A549 (cell line): ENCODE results near the gene NAA38. TPM values are rescaled to one million over a fixed set of nuclear protein-coding genes. Genes with fewer than 3 reads are reported as not detected.
A peak's percentile ranks its signal among the peaks of the same experiment; 100 is the strongest.

Source experiments
- ATAC-seq, 2 experiments: fragments of 200-7000 bp in 1 of 2; fragments of >200 bp in 1 of 2; cut with Nextera tagmentation in 1 of 2; cut with Tn5 transposase in 1 of 2; 3 replicates each; pipeline versions ENCODE4 v1.8.0 to v1.9.1; 2018 to 2020; ENCODE audit warnings: mild to moderate bottlenecking in 1 of 2, moderate library complexity in 1 of 2
- CTCF ChIA-PET: fragments of 300-600 bp; sonication (Branson Sonifier 250); formaldehyde crosslinking; extraction: SDS; loops from one replicate; lab custom pipeline; 2021; ENCODE audit warnings: antibody characterized with exemption, inconsistent platforms; lab: Yijun Ruan, JAX
- POLR2A ChIA-PET: fragments of 350-600 bp; formaldehyde crosslinking; extraction: SDS; loops from one replicate; lab custom pipeline; 2021; ENCODE audit warnings: antibody characterized with exemption, inconsistent platforms; lab: Yijun Ruan, JAX
- DNase-seq, 2 experiments: peaks; one replicate each; pipeline versions ENCODE4 v3.0.0 to v3.0.0-alpha.2; 2011 to 2016; ENCODE audit warnings: low read depth in 1 of 2, low spot score in 1 of 2
- FAIRE-seq: peaks from 2 replicates; lab custom pipeline; 2011; peaks lifted over from hg19 to GRCh38; lab: Jason Lieb, UNC
- H3K27ac ChIP-seq, 2 experiments: fragments of >200 bp; sonication (Bioruptor Twin); formaldehyde crosslinking; 3 replicates each; pipeline ENCODE4 v1.5.1; 2016 to 2017
- H3K4me1 ChIP-seq: fragments of >200 bp; sonication (Bioruptor Twin); formaldehyde crosslinking; 3 replicates; pipeline ENCODE4 v1.6.1; 2016
- H3K4me2 ChIP-seq: fragments of >200 bp; sonication (Bioruptor Twin); formaldehyde crosslinking; 3 replicates; pipeline ENCODE4 v1.6.1; 2016
- H3K4me3 ChIP-seq: fragments of >200 bp; sonication (Bioruptor Twin); formaldehyde crosslinking; 3 replicates; pipeline ENCODE4 v1.5.1; 2016
- H3K9me3 ChIP-seq: fragments of >200 bp; sonication (Bioruptor Twin); formaldehyde crosslinking; 3 replicates; pipeline ENCODE4 v1.6.1; 2016
- BHLHE40 ChIP-seq: IDR thresholded peaks from 2 replicates; pipeline ENCODE4 v1.6.1; 2012; ENCODE audit warnings: low read depth, low read length, inconsistent platforms
- CHD2 ChIP-seq: fragments of 150-350 bp; IDR thresholded peaks from 2 replicates; pipeline ENCODE4 v1.6.1; 2014; ENCODE audit warnings: low read length; ENCODE audit not compliant: partially characterized antibody
- CHD4 ChIP-seq: fragments of 200-600 bp; sonication (generic); IDR thresholded peaks from 2 replicates; pipeline ENCODE4 v1.6.1; 2016; ENCODE audit warnings: antibody characterized with exemption, mild to moderate bottlenecking, borderline replicate concordance
- EHMT2 ChIP-seq: fragments of 200-600 bp; sonication (generic); IDR thresholded peaks from 2 replicates; pipeline ENCODE4 v1.6.1; 2016; ENCODE audit warnings: antibody characterized with exemption, low read depth, mild to moderate bottlenecking, moderate library complexity
- ESRRA ChIP-seq: fragments of 150-350 bp; IDR thresholded peaks from 2 replicates; pipeline ENCODE4 v1.6.1; 2014; ENCODE audit warnings: mild to moderate bottlenecking, low read length, borderline replicate concordance
- FOSL2 ChIP-seq, 2 experiments: fragments of 450-650 bp in 1 of 2; fragments of >200 bp in 1 of 2; sonication (Bioruptor Twin) in 1 of 2; formaldehyde crosslinking; IDR thresholded peaks; 2 replicates each; pipeline versions ENCODE4 v1.5.0 to v1.6.1; 2016 to 2020; ENCODE audit warnings: mild to moderate bottlenecking in 1 of 2, moderate library complexity in 1 of 2
- FOXS1 ChIP-seq: fragments of 250-450 bp; sonication (Bioruptor Pico); IDR thresholded peaks from 2 replicates; pipeline ENCODE4 v1.5.0; 2020; ENCODE audit warnings: mild to moderate bottlenecking, moderate library complexity
- HOXA7 ChIP-seq: fragments of 250-450 bp; sonication (Bioruptor Pico); IDR thresholded peaks from 2 replicates; pipeline ENCODE4 v1.5.0; 2020; ENCODE audit warnings: mild to moderate bottlenecking, moderate library complexity
- HOXB5 ChIP-seq: fragments of 250-450 bp; sonication (Bioruptor Pico); IDR thresholded peaks from 2 replicates; pipeline ENCODE4 v1.5.0; 2020; ENCODE audit warnings: mild to moderate bottlenecking, moderate library complexity
- JUN ChIP-seq, 2 experiments: fragments of >200 bp; sonication (Bioruptor Twin); formaldehyde crosslinking; IDR thresholded peaks; 2 replicates in 1 of 2; 3 replicates in 1 of 2; pipeline ENCODE4 v1.6.1; 2016 to 2017
- KDM5A ChIP-seq: fragments of 200-600 bp; sonication (generic); IDR thresholded peaks from 2 replicates; pipeline ENCODE4 v1.6.1; 2016; ENCODE audit warnings: antibody characterized with exemption, mild to moderate bottlenecking
- MYC ChIP-seq: IDR thresholded peaks from 2 replicates; pipeline ENCODE4 v1.6.1; 2012; ENCODE audit warnings: mild to moderate bottlenecking, inconsistent platforms, low read length, improper control_type of control experiment, borderline replicate concordance
- NFE2L2 ChIP-seq: fragments of 150-350 bp; conservative IDR thresholded peaks from 2 replicates; pipeline ENCODE4 v1.6.1; 2014; ENCODE audit warnings: low read length
- RAD21 ChIP-seq, 2 experiments: fragments of >200 bp in 1 of 2; sonication (Bioruptor Twin) in 1 of 2; formaldehyde crosslinking in 1 of 2; IDR thresholded peaks in 1 of 2; conservative IDR thresholded peaks in 1 of 2; 2 replicates in 1 of 2; 3 replicates in 1 of 2; pipeline ENCODE4 v1.6.1; 2012 to 2018; ENCODE audit warnings: inconsistent platforms in 1 of 2
- RARB ChIP-seq: fragments of 250-450 bp; sonication (Bioruptor Pico); IDR thresholded peaks from 2 replicates; pipeline ENCODE4 v1.8.0; 2021; ENCODE audit warnings: mild to moderate bottlenecking, moderate library complexity
- RFX5 ChIP-seq: fragments of 450-650 bp; IDR thresholded peaks from 2 replicates; pipeline ENCODE4 v1.7.1; 2014; ENCODE audit warnings: antibody characterized with exemption, mild to moderate bottlenecking, moderate library complexity
- RNF2 ChIP-seq: fragments of 200-600 bp; sonication (generic); IDR thresholded peaks from 2 replicates; pipeline ENCODE4 v1.6.1; 2016; ENCODE audit warnings: low read depth, mild to moderate bottlenecking, antibody characterized with exemption, moderate library complexity, borderline replicate concordance
- SMC3 ChIP-seq: fragments of >200 bp; sonication (Bioruptor Twin); formaldehyde crosslinking; IDR thresholded peaks from 3 replicates; pipeline ENCODE4 v1.6.1; 2018; ENCODE audit warnings: inconsistent platforms
- SREBF2 ChIP-seq: fragments of 450-650 bp; IDR thresholded peaks from 2 replicates; pipeline ENCODE4 v1.6.1; 2014; ENCODE audit warnings: mild to moderate bottlenecking, moderate library complexity
- TFCP2L1 ChIP-seq: fragments of 250-450 bp; sonication (Bioruptor Pico); IDR thresholded peaks from 2 replicates; pipeline ENCODE4 v1.5.0; 2021; ENCODE audit warnings: mild to moderate bottlenecking
- ZC3H11A ChIP-seq: fragments of 450-650 bp; IDR thresholded peaks from 2 replicates; pipeline ENCODE4 v1.6.1; 2014; ENCODE audit warnings: antibody characterized with exemption, mild to moderate bottlenecking
- ZNF302 ChIP-seq: fragments of 250-450 bp; sonication (Bioruptor Pico); IDR thresholded peaks from 2 replicates; pipeline ENCODE4 v1.9.0; 2021; ENCODE audit warnings: inconsistent platforms, mild to moderate bottlenecking, moderate library complexity
- ZSCAN20 ChIP-seq: fragments of 250-450 bp; sonication (Bioruptor Pico); IDR thresholded peaks from 2 replicates; pipeline ENCODE4 v1.8.0; 2022; ENCODE audit warnings: mild to moderate bottlenecking, moderate library complexity
- WGBS: methylation state at CpG from one replicate; pipeline ENCODE4 v1.1.6; 2017; ENCODE audit errors: missing lambda C conversion rate; 5-methylcytosine and 5-hydroxymethylcytosine counted together
- polyA plus RNA-seq, 4 experiments: library from polyadenylated mRNA; depleted of rRNA in 3 of 4; stranded (reverse); fragments of >200 nt; fragmentation: RNase III in 1 of 4; extraction: RNeasy Plus Mini Kit Qiagen cat#74134 plus additional on column Dnase treatment in 1 of 4; gene quantifications; 2 replicates in 3 of 4; 3 replicates in 1 of 4; pipeline ENCODE4 v1.2.3, GENCODE V29; 2011 to 2017
- TF ChIP-seq, protein P1 (sequence below): IDR thresholded peaks from 2 replicates; pipeline ENCODE4 v1.6.1; 2012
- TF ChIP-seq, protein P2 (sequence below): IDR thresholded peaks from 2 replicates; pipeline ENCODE4 v1.6.1; 2012; ENCODE audit warnings: low read depth, borderline replicate concordance
- TF ChIP-seq, protein P3 (sequence below): fragments of 150-350 bp; IDR thresholded peaks from 2 replicates; pipeline ENCODE4 v1.6.1; 2014; ENCODE audit warnings: low read depth, mild to moderate bottlenecking, low read length
- TF ChIP-seq, protein P4 (sequence below): fragments of 450-650 bp; IDR thresholded peaks from 2 replicates; pipeline ENCODE4 v1.6.1; 2014; ENCODE audit warnings: antibody characterized with exemption
- TF ChIP-seq, protein P5 (sequence below): fragments of 250-450 bp; sonication (Bioruptor Pico); IDR thresholded peaks from 2 replicates; pipeline ENCODE4 v1.5.0; 2020; ENCODE audit warnings: low read depth, mild to moderate bottlenecking, moderate library complexity

Gene NAA38
- polyA plus RNA-seq, 2 of the 4 experiments (the other 2 are of a cell fraction): 102 to 287 TPM

DNA sequence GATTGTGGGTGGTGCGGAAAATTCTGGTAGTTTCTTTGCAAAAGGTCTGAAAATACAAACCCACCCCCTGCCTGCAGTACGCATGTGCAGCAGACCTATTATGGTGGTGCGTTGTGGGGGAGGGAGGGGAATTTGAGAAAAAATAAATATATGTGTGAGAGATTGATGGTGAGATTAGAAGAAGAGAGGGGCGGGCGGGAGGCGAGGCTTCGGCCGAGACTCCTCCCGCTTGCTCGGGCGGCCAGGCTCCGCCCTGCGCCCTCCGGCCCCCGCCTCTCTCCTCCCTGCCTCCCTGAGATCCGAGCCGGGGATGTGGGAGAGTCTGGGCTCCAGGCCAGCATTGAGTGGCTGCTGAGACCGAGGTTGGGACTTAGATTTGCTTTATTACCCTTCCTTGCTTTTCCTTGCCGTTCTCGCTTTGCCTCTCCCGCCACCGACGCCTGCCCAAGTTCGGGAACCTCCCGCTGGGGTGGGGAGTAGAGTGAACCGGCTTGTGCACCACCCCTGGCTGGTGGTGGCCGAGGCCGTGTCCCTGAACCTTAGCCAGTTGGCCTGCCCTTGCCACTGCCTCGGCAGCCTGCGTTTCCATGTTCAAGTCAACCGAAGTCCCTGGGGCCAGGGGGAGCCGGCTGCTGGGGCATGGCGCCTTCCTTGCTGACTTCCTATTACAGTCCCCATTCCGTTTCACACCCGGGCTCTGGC, 30.3 kb upstream of the NAA38 start (continued):
- no peak for TF ChIP-seq NFE2L2
- no peak for TF ChIP-seq EHMT2
- TF ChIP-seq RAD21 (conservative IDR thresholded peaks at IDR 0.05 in 1 of 2, IDR thresholded peaks at IDR 0.05 in 1 of 2): 0 out of 5 replicates have a peak, but pooled peaks of 1 of the 2 experiments have one; percentile 0
- no peak for TF ChIP-seq HOXB5 (CRISPR knock-in tag)
- TF ChIP-seq, all 56 proteins: peak for 8

DNA sequence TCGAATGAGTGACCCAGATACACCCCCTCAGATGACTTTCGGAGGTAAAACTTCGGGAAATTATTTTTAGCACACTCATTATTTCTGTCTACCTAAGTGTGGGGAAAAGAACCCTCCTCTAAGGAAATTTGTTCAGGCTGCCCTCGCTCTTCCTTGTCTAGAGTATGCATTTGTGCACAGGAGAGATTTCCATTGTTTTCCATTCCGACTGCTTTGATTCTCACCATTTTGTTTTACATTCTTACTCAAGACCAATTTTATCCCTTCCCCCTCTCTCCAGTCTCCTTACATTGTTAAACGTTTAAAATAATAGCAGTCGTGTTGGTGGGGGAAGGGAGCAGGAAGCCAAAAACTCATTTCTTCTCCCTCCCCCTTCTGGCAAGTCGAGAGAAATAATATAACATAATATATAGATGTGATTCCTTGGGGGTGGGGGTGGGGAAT, 29.7 kb upstream of the NAA38 start:
- CTCF ChIA-PET: interaction anchor here (1.3 to 1.4 kb wide), 2 partner anchors 14 to 26 kb away, joined by 3 to 5 read pairs; no protein-coding TSS in a partner anchor
- ATAC-seq (peak; percentile 4 to 14; a peak in 5 of 6 replicates), FAIRE-seq (no peak)

More for the DNA sequence above, 29.7 kb upstream of the NAA38 start:
- WGBS: 3% methylated on average over 8 of the region's 8 CpGs
- POLR2A ChIA-PET: no interaction called here
- H3K4me1 ChIP-seq: peaks cover 38% of the 10 kb centered on the region
- no peak for DNase-seq
- H3K4me2 ChIP-seq: peak overlapping the region; percentile 92
- peak overlapping the region; percentile 98 for H3K27ac ChIP-seq
- no peaks in the 10 kb centered on the region for H3K9me3 ChIP-seq
- TF ChIP-seq FOXS1 (CRISPR knock-in tag) (no peak), FOSL2 (IDR thresholded peaks at IDR 0.05) (no peak), FOSL2 (CRISPR knock-in tag; IDR thresholded peaks at IDR 0.05) (no peak), KDM5A (no peak), HOXA7 (0 out of 2 replicates have a peak, but pooled peaks have one; percentile 83), SMC3 (no peak; the same call in 2 of the 3 replicates), JUN (IDR thresholded peaks at IDR 0.05) (no peak), ZSCAN20 (no peak), SREBF2 (no peak), RFX5 (no peak), RARB (CRISPR knock-in tag) (no peak), NFE2L2 (no peak), ZC3H11A (no peak), BHLHE40 (no peak), CHD4 (no peak), RNF2 (no peak), ESRRA (no peak), RAD21 (conservative IDR thresholded peaks at IDR 0.05 in 1 of 2, IDR thresholded peaks at IDR 0.05 in 1 of 2) (0 out of 5 replicates have a peak, but pooled peaks of 1 of the 2 experiments have one; percentile 2), MYC (no peak), CHD2 (peak; percentile 75), ZNF302 (CRISPR knock-in tag) (no peak), TFCP2L1 (CRISPR knock-in tag) (no peak)
- TF ChIP-seq, protein P1, sequence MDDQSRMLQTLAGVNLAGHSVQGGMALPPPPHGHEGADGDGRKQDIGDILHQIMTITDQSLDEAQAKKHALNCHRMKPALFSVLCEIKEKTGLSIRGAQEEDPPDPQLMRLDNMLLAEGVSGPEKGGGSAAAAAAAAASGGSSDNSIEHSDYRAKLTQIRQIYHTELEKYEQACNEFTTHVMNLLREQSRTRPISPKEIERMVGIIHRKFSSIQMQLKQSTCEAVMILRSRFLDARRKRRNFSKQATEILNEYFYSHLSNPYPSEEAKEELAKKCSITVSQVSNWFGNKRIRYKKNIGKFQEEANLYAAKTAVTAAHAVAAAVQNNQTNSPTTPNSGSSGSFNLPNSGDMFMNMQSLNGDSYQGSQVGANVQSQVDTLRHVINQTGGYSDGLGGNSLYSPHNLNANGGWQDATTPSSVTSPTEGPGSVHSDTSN: no peak
- TF ChIP-seq, protein P2, sequence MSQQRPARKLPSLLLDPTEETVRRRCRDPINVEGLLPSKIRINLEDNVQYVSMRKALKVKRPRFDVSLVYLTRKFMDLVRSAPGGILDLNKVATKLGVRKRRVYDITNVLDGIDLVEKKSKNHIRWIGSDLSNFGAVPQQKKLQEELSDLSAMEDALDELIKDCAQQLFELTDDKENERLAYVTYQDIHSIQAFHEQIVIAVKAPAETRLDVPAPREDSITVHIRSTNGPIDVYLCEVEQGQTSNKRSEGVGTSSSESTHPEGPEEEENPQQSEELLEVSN: no peak
- TF ChIP-seq, protein P3, sequence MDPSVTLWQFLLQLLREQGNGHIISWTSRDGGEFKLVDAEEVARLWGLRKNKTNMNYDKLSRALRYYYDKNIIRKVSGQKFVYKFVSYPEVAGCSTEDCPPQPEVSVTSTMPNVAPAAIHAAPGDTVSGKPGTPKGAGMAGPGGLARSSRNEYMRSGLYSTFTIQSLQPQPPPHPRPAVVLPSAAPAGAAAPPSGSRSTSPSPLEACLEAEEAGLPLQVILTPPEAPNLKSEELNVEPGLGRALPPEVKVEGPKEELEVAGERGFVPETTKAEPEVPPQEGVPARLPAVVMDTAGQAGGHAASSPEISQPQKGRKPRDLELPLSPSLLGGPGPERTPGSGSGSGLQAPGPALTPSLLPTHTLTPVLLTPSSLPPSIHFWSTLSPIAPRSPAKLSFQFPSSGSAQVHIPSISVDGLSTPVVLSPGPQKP: no peak
- TF ChIP-seq, protein P4, sequence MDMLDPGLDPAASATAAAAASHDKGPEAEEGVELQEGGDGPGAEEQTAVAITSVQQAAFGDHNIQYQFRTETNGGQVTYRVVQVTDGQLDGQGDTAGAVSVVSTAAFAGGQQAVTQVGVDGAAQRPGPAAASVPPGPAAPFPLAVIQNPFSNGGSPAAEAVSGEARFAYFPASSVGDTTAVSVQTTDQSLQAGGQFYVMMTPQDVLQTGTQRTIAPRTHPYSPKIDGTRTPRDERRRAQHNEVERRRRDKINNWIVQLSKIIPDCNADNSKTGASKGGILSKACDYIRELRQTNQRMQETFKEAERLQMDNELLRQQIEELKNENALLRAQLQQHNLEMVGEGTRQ: no peak
- TF ChIP-seq, protein P5, sequence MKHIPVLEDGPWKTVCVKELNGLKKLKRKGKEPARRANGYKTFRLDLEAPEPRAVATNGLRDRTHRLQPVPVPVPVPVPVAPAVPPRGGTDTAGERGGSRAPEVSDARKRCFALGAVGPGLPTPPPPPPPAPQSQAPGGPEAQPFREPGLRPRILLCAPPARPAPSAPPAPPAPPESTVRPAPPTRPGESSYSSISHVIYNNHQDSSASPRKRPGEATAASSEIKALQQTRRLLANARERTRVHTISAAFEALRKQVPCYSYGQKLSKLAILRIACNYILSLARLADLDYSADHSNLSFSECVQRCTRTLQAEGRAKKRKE (CRISPR knock-in tag): 0 out of 2 replicates have a peak, but pooled peaks have one; percentile 21
- H3K4me3 ChIP-seq: peak overlapping the region; percentile 70
